Panc1 (cell line): Measurements from ENCODE around the gene AARS2. TPM values are rescaled to one million over a fixed set of nuclear protein-coding genes. Genes with fewer than 3 reads are reported as not detected.

Experiments used
- ATAC-seq: fragments of 200-7000 bp; cut with Tn5 transposase; 2 replicates; pipeline ENCODE4 v1.9.1; 2020; ENCODE audit warnings: mild to moderate bottlenecking, moderate library complexity
- BruUV-seq: library from RNA; stranded (reverse); fragments of 400-500 nt; replicated peaks from 2 replicates; lab custom pipeline; 2021; lab: Mats Ljungman, UMichigan
- CTCF ChIA-PET: fragments of 300-600 bp; sonication (Branson Sonifier 250); formaldehyde crosslinking; loops from one replicate; lab custom pipeline; 2022; ENCODE audit warnings: antibody characterized with exemption; lab: Charles Lee
- POLR2A ChIA-PET: fragments of 300-600 bp; sonication (Branson Sonifier 250); formaldehyde crosslinking; loops from one replicate; lab custom pipeline; 2022; ENCODE audit warnings: antibody characterized with exemption; lab: Charles Lee
- DNase-seq: peaks from one replicate; pipeline ENCODE4 v3.0.0-alpha.2; 2010; ENCODE audit warnings: low read depth, low spot score
- H3K27ac ChIP-seq: 2 replicates; pipeline ENCODE4 v1.5.1; 2011; ENCODE audit warnings: mild to moderate bottlenecking, low read length, inconsistent platforms
- H3K27me3 ChIP-seq: fragments of 200-500 bp; sonication (Bioruptor generic); 2 replicates; pipeline ENCODE4 v1.6.0; 2014; ENCODE audit warnings: low read length, inconsistent platforms; ENCODE audit not compliant: control insufficient read depth, insufficient read depth
- H3K36me3 ChIP-seq: fragments of 200-500 bp; sonication (Bioruptor generic); 2 replicates; pipeline ENCODE4 v1.5.1; 2014; ENCODE audit warnings: inconsistent platforms, mild to moderate bottlenecking, low read length, moderate library complexity; ENCODE audit not compliant: control insufficient read depth, insufficient read depth
- H3K4me1 ChIP-seq: 2 replicates; pipeline ENCODE4 v1.5.1; 2011; ENCODE audit warnings: inconsistent platforms, mild to moderate bottlenecking, low read length, moderate library complexity; ENCODE audit not compliant: control insufficient read depth, insufficient read depth
- H3K4me3 ChIP-seq, 2 experiments: 2 replicates each; pipeline ENCODE4 v1.5.1; 2011 to 2012; ENCODE audit warnings: low read depth in 2 of 2, low read length in 2 of 2, mild to moderate bottlenecking in 2 of 2, inconsistent platforms in 1 of 2, moderate library complexity in 1 of 2
- H3K9me3 ChIP-seq: fragments of 200-500 bp; sonication (Bioruptor generic); 2 replicates; pipeline ENCODE4 v1.5.1; 2014; ENCODE audit warnings: low read depth, mild to moderate bottlenecking, inconsistent platforms, low read length, moderate library complexity; ENCODE audit not compliant: control insufficient read depth, insufficient read depth
- CTCF ChIP-seq: fragments of 450-650 bp; IDR thresholded peaks from 2 replicates; pipeline ENCODE4 v1.5.1; 2017; ENCODE audit warnings: mild to moderate bottlenecking
- POLR2AphosphoS5 ChIP-seq: IDR thresholded peaks from 2 replicates; pipeline ENCODE4 v1.6.1; 2012; ENCODE audit warnings: mild to moderate bottlenecking, low read depth, low read length, moderate library complexity
- REST ChIP-seq, 2 experiments: IDR thresholded peaks; 2 replicates each; pipeline ENCODE4 v1.6.1; 2011 to 2012; ENCODE audit warnings: low read depth in 2 of 2, control low read depth in 1 of 2, low read length in 1 of 2, mild to moderate bottlenecking in 1 of 2, moderate library complexity in 1 of 2; ENCODE audit not compliant: insufficient read depth in 1 of 2
- SIN3A ChIP-seq: IDR thresholded peaks from 2 replicates; pipeline ENCODE4 v1.6.1; 2012; ENCODE audit warnings: low read depth, mild to moderate bottlenecking, low read length, moderate library complexity, borderline replicate concordance; ENCODE audit not compliant: insufficient read depth
- TCF7L2 ChIP-seq: IDR thresholded peaks from 2 replicates; pipeline ENCODE4 v1.6.1; 2011; ENCODE audit warnings: mild to moderate bottlenecking, low read depth, low read length, inconsistent platforms
- in situ Hi-C: cut with HindIII; loops from 2 replicates; pipeline ENCODE4 v1.10.0; 2016; ENCODE audit warnings: low sequenced_read_pairs, low pct_unique_long_range_greater_than_20kb
- intact Hi-C: fragments of 100-400 bp; cut with micrococcal nuclease; formaldehyde crosslinking; loops from one replicate; pipeline ENCODE4 v1.10.0; 2022; ENCODE audit not compliant: unreplicated experiment
- total RNA-seq: library from RNA; stranded (reverse); gene quantifications from one replicate; pipeline ENCODE4 v1.2.1, GENCODE V29; 2021; ENCODE audit not compliant: unreplicated experiment

Gene AARS2
- total RNA-seq, 1 experiment from 2014 or later = 13.1 TPM

- H3K27ac ChIP-seq = peak overlapping the region; percentile 73
- intact Hi-C loops (no loop called here), in situ Hi-C loops (no loop called here)
- H3K36me3 ChIP-seq = peaks cover 2% of the 10 kb centered on the region
- peak overlapping the region; percentile 86 for H3K4me3 ChIP-seq
- no peak for DNase-seq
- peaks cover 30% of the 10 kb centered on the region for H3K4me1 ChIP-seq
- ChIA-PET POLR2A (no interaction called here), CTCF (no interaction called here)
- H3K9me3 ChIP-seq = no peaks in the 10 kb centered on the region
- no peak for TF ChIP-seq CTCF
- TF ChIP-seq TCF7L2 = no peak
- no peak for TF ChIP-seq REST (IDR thresholded peaks at IDR 0.05; ENCODE audit: insufficient read depth in 1 of 2, low read depth in 2 of 2, low read length in 1 of 2)
- no peak for TF ChIP-seq SIN3A
- no peak for TF ChIP-seq POLR2AphosphoS5
- no TSS peak for BruUV-seq
- H3K27me3 ChIP-seq = no peaks in the 10 kb centered on the region
- ATAC-seq = no peak
These were observed 50.4 kb downstream of the AARS2 start for GRCh38 chr6:44262467-44263353.

- no peak for DNase-seq
- no peaks in the 10 kb centered on the region for H3K27me3 ChIP-seq
- ChIA-PET CTCF (no interaction called here), POLR2A (no interaction called here)
- H3K27ac ChIP-seq = no peak overlapping the region
- H3K4me1 ChIP-seq = peaks cover 31% of the 10 kb centered on the region
- H3K4me3 ChIP-seq = no peak overlapping the region
- no peak for ATAC-seq
- no peaks in the 10 kb centered on the region for H3K9me3 ChIP-seq
- in situ Hi-C loops (no loop called here), intact Hi-C loops (no loop called here)
- no TSS peak for BruUV-seq
- H3K36me3 ChIP-seq = peaks cover 5% of the 10 kb centered on the region
- TF ChIP-seq REST (IDR thresholded peaks at IDR 0.05; ENCODE audit: insufficient read depth in 1 of 2, low read depth in 2 of 2, low read length in 1 of 2) (no peak), SIN3A (no peak), TCF7L2 (no peak), POLR2AphosphoS5 (no peak), CTCF (no peak)
These were observed 51.6 kb downstream of the AARS2 start for GRCh38 chr6:44261581-44261980.
